Lung (tissue), 4 donors: ENCODE results near the gene H2AZ1. TPM values are rescaled to one million over a fixed set of nuclear protein-coding genes. Genes with fewer than 3 reads are reported as not detected.

ENCODE experiments used
- polyA plus RNA-seq, 2 donors: library from polyadenylated mRNA; stranded (reverse); fragments of 200-250 nt; gene quantifications; one replicate each; pipeline ENCODE4 v1.2.1, GENCODE V29; 2013
- total RNA-seq, 2 donors: library from RNA; depleted of rRNA in 1 of 2; stranded (reverse); fragments of >200 nt in 1 of 2; gene quantifications; one replicate each; pipeline ENCODE4 v1.2.1, GENCODE V29; 2014 to 2021
- donor health status: Bipolar disorder and iron deficiency.
- donor health status: healthy.
- donor health status: DM: yes; HTN: yes; CAD: no.

The H2AZ1 gene
- total and polyA plus RNA-seq, 4 donors: 110 to 229 (median 144) TPM

Other genes starting within 250 kb of the H2AZ1 start
- 10 to 100 TPM in 1 of 2 donors, 1 to 10 TPM in 1; 9.2 to 24.6 TPM for gene DAPP1, start 133.4 kb downstream of the H2AZ1 start, total RNA-seq
- 10 to 100 TPM in 1 of 2 donors, 1 to 10 TPM in 1; 2.6 to 14.2 TPM for gene DAPP1, start 133.4 kb downstream of the H2AZ1 start, polyA plus RNA-seq
- gene LAMTOR3, start 55.8 kb downstream of the H2AZ1 start, total RNA-seq: 10 to 100 TPM; 34.2 to 44.5 TPM
- 10 to 100 TPM; 55.1 to 57.8 TPM for gene LAMTOR3, start 55.8 kb downstream of the H2AZ1 start, polyA plus RNA-seq
- gene DNAJB14, start 3.7 kb downstream of the H2AZ1 start, total RNA-seq: 10 to 100 TPM; 42.5 to 90.8 TPM
- 10 to 100 TPM; 15.3 to 24.1 TPM for gene DNAJB14, start 3.7 kb downstream of the H2AZ1 start, polyA plus RNA-seq
- gene DDIT4L, start 240.2 kb upstream of the H2AZ1 start, total RNA-seq: 1 to 10 TPM; 1.3 to 3.0 TPM
- gene DDIT4L, start 240.2 kb upstream of the H2AZ1 start, polyA plus RNA-seq: under 1 TPM; 0.47 to 0.89 TPM